ENCODE data around the gene ACTG1. TPM values are rescaled to one million over a fixed set of nuclear protein-coding genes. Genes with fewer than 3 reads are reported as not detected.

Gene ACTG1
- total RNA-seq, 1 donor from 2014 or later: 5,342 TPM

GRCh38 chr17:81462506-81463125, 50.0 kb downstream of the ACTG1 start:
- Mint-ChIP-seq H3K9me3 (ENCODE audit: unreplicated experiment) (peaks cover 11% of the 10 kb centered on the region), H3K27me3 (ENCODE audit: unreplicated experiment) (peaks cover 4% of the 10 kb centered on the region), H3K36me3 (ENCODE audit: unreplicated experiment) (no peaks in the 10 kb centered on the region), H3K4me3 (ENCODE audit: unreplicated experiment) (no peak overlapping the region), H3K4me1 (ENCODE audit: low read depth, unreplicated experiment) (peaks cover 17% of the 10 kb centered on the region), H3K27ac (ENCODE audit: unreplicated experiment) (no peak overlapping the region)
- TF ChIP-seq, protein P1, sequence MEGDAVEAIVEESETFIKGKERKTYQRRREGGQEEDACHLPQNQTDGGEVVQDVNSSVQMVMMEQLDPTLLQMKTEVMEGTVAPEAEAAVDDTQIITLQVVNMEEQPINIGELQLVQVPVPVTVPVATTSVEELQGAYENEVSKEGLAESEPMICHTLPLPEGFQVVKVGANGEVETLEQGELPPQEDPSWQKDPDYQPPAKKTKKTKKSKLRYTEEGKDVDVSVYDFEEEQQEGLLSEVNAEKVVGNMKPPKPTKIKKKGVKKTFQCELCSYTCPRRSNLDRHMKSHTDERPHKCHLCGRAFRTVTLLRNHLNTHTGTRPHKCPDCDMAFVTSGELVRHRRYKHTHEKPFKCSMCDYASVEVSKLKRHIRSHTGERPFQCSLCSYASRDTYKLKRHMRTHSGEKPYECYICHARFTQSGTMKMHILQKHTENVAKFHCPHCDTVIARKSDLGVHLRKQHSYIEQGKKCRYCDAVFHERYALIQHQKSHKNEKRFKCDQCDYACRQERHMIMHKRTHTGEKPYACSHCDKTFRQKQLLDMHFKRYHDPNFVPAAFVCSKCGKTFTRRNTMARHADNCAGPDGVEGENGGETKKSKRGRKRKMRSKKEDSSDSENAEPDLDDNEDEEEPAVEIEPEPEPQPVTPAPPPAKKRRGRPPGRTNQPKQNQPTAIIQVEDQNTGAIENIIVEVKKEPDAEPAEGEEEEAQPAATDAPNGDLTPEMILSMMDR (IDR thresholded peaks at IDR 0.05; ENCODE audit: partially characterized antibody, unreplicated experiment): no peak
- no peak for DNase-seq

GRCh38 chr17:81461607-81462500, 50.7 kb downstream of the ACTG1 start:
- Mint-ChIP-seq H3K36me3 (ENCODE audit: unreplicated experiment) (no peaks in the 10 kb centered on the region), H3K9me3 (ENCODE audit: unreplicated experiment) (peaks cover 10% of the 10 kb centered on the region), H3K4me1 (ENCODE audit: low read depth, unreplicated experiment) (peaks cover 14% of the 10 kb centered on the region), H3K27ac (ENCODE audit: unreplicated experiment) (no peak overlapping the region), H3K4me3 (ENCODE audit: unreplicated experiment) (no peak overlapping the region), H3K27me3 (ENCODE audit: unreplicated experiment) (peaks cover 4% of the 10 kb centered on the region)
- no peak for DNase-seq
- TF ChIP-seq, protein P1 (IDR thresholded peaks at IDR 0.05; ENCODE audit: partially characterized antibody, unreplicated experiment): no peak

- no peak for DNase-seq
- Mint-ChIP-seq H3K27me3 (ENCODE audit: unreplicated experiment) (peaks cover 3% of the 10 kb centered on the region), H3K36me3 (ENCODE audit: unreplicated experiment) (no peaks in the 10 kb centered on the region), H3K4me1 (ENCODE audit: low read depth, unreplicated experiment) (peaks cover 8% of the 10 kb centered on the region), H3K27ac (ENCODE audit: unreplicated experiment) (no peak overlapping the region), H3K4me3 (ENCODE audit: unreplicated experiment) (no peak overlapping the region), H3K9me3 (ENCODE audit: unreplicated experiment) (peaks cover 4% of the 10 kb centered on the region)
- TF ChIP-seq, protein P1 (IDR thresholded peaks at IDR 0.05; ENCODE audit: partially characterized antibody, unreplicated experiment): no peak
Measured at GRCh38 chr17:81460856-81461460, 51.6 kb downstream of the ACTG1 start.

Other genes starting within 250 kb of the ACTG1 start
- gene SLC38A10, start 217.5 kb downstream of the ACTG1 start, total RNA-seq (ENCODE audit: unreplicated experiment): 92.4 TPM
- gene BAHCC1, start 117.3 kb downstream of the ACTG1 start, total RNA-seq (ENCODE audit: unreplicated experiment): 111 TPM
- 6.1 TPM for gene FSCN2, start 15.6 kb upstream of the ACTG1 start, total RNA-seq (ENCODE audit: unreplicated experiment)
- gene FAAP100, start 39.6 kb upstream of the ACTG1 start, total RNA-seq (ENCODE audit: unreplicated experiment): 56.5 TPM
- gene NPLOC4, start 124.3 kb upstream of the ACTG1 start, total RNA-seq (ENCODE audit: unreplicated experiment): 137 TPM
- not detected for gene TSPAN10, start 124.4 kb upstream of the ACTG1 start, total RNA-seq (ENCODE audit: unreplicated experiment)
- not detected for gene PDE6G, start 143.7 kb upstream of the ACTG1 start, total RNA-seq (ENCODE audit: unreplicated experiment)
- 24.7 TPM for gene OXLD1, start 153.8 kb upstream of the ACTG1 start, total RNA-seq (ENCODE audit: unreplicated experiment)
- 33.8 TPM for gene CCDC137, start 153.9 kb upstream of the ACTG1 start, total RNA-seq (ENCODE audit: unreplicated experiment)
- 55.2 TPM for gene ARL16, start 171.0 kb upstream of the ACTG1 start, total RNA-seq (ENCODE audit: unreplicated experiment)
- 167 TPM for gene HGS, start 171.2 kb upstream of the ACTG1 start, total RNA-seq (ENCODE audit: unreplicated experiment)
- gene MRPL12, start 190.6 kb upstream of the ACTG1 start, total RNA-seq (ENCODE audit: unreplicated experiment): 57.7 TPM
- 60.8 TPM for gene SLC25A10, start 199.5 kb upstream of the ACTG1 start, total RNA-seq (ENCODE audit: unreplicated experiment)